Lower leg skin (tissue), 4 donors: ENCODE data around the gene OR2D2. TPM values are rescaled to one million over a fixed set of nuclear protein-coding genes. Genes with fewer than 3 reads are reported as not detected.

Experiments
- DNase-seq, 2 donors: peaks; one replicate each; pipeline ENCODE4 v3.0.0-alpha.2; 2019; ENCODE audit warnings: low spot score in 2 of 2
- H3K4me3 ChIP-seq: fragments of 200-600 bp; sonication (generic); 2 replicates; pipeline ENCODE4 v1.5.1; 2017; ENCODE audit warnings: mild to moderate bottlenecking, low read depth; ENCODE audit not compliant: poor library complexity, severe bottlenecking
- POLR2A ChIP-seq, 2 donors: fragments of 450-650 bp; IDR thresholded peaks; one replicate each; pipeline ENCODE4 v1.6.1; 2016 to 2017; ENCODE audit warnings: antibody characterized with exemption in 2 of 2, mild to moderate bottlenecking in 1 of 2, moderate library complexity in 1 of 2
- WGBS, 2 donors: methylation state at CpG; one replicate each; pipeline ENCODE4 v1.1.5; 2018; 5-methylcytosine and 5-hydroxymethylcytosine counted together
- intact Hi-C: fragments of 100-400 bp; cut with DNase I; formaldehyde crosslinking; loops from one replicate; pipeline ENCODE4 v1.15.0; 2023; ENCODE audit warnings: low total_unique reads
- total RNA-seq, 4 donors: library from RNA; depleted of rRNA; stranded (reverse); fragments of >200 nt; gene quantifications; one replicate each; pipeline ENCODE4 v1.1.0, GENCODE V29; 2016
- TF ChIP-seq, protein P1 (sequence below), 3 donors: fragments of 450-650 bp; IDR thresholded peaks; one replicate each; pipeline ENCODE4 v1.5.1; 2016; ENCODE audit warnings: antibody characterized with exemption in 3 of 3, mild to moderate bottlenecking in 3 of 3, moderate library complexity in 2 of 3

The OR2D2 gene, protein sequence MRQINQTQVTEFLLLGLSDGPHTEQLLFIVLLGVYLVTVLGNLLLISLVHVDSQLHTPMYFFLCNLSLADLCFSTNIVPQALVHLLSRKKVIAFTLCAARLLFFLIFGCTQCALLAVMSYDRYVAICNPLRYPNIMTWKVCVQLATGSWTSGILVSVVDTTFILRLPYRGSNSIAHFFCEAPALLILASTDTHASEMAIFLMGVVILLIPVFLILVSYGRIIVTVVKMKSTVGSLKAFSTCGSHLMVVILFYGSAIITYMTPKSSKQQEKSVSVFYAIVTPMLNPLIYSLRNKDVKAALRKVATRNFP
- not detected for total RNA-seq

DNA sequence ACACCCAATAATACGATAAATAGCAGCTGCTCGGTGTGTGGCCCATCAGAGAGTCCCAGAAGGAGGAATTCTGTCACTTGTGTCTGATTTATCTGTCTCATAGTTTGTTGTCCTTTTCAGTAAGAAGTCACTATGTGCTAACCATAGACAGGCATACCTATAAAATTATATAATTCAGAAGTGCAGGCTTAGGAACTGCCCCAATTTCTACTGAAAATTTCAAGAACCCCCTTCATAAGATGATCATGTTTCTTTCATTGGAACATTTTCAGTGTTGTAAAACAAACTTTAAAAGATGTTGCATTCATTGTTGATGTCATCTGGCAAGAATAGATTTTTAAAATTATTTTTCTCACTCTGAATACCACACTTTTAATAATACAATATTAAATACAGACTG is at the start of gene OR2D2:
TSS of gene OR2D2 (minus strand) at position 101 of the 400 bp plus-strand sequence. CDS start at position 101, 0 bp downstream.
- no peak for DNase-seq
- no peak for TF ChIP-seq POLR2A (IDR thresholded peaks at IDR 0.05)
- TF ChIP-seq, protein P1, sequence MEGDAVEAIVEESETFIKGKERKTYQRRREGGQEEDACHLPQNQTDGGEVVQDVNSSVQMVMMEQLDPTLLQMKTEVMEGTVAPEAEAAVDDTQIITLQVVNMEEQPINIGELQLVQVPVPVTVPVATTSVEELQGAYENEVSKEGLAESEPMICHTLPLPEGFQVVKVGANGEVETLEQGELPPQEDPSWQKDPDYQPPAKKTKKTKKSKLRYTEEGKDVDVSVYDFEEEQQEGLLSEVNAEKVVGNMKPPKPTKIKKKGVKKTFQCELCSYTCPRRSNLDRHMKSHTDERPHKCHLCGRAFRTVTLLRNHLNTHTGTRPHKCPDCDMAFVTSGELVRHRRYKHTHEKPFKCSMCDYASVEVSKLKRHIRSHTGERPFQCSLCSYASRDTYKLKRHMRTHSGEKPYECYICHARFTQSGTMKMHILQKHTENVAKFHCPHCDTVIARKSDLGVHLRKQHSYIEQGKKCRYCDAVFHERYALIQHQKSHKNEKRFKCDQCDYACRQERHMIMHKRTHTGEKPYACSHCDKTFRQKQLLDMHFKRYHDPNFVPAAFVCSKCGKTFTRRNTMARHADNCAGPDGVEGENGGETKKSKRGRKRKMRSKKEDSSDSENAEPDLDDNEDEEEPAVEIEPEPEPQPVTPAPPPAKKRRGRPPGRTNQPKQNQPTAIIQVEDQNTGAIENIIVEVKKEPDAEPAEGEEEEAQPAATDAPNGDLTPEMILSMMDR (IDR thresholded peaks at IDR 0.05) = no peak
- no peak within 1 kb of the TSS for H3K4me3 ChIP-seq
- intact Hi-C loops = no loop called here
- WGBS, 2 donors = 76 to 93% methylated on average over 2 of the region's 2 CpGs

DNA sequence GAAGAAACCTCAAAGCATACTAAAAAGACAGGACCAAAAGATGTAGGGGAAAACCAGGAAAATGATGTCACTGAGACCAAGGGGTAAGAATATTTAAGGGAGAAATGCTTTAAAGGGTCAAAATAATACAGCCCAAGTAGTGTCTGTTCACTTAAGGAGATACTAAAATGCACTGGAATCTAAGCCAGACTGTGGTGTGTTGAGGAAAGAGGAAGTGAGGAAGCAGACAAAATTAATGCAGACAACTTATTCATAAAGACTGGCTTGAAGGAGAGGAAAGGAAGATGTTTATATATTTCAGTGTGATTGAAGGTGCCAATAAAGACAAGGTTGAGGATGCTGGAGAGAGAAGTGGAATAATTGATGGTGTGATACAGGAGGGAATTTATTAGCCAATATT is 49.7 kb upstream of the OR2D2 start:
- H3K4me3 ChIP-seq = no peak overlapping the region
- intact Hi-C loops = no loop called here
- TF ChIP-seq POLR2A (IDR thresholded peaks at IDR 0.05) = no peak
- TF ChIP-seq, protein P1 (IDR thresholded peaks at IDR 0.05) = no peak
- no peak for DNase-seq

DNA sequence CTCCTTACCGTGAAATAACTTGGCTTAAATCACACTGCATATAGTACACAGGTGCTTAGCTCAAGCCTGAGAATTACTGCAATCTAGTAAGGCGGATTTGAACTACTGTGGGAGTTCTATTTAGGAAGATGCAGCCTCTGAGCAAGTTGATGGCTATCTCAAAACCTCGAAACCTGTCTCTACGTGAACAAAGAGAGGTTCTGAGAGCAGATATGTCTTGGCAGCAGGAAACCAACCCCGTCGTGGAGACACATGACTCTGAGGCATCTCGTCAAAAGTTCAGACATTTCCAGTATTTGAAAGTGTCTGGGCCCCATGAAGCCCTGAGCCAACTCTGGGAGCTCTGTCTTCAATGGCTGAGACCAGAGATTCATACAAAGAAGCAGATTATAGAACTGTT is 39.8 kb upstream of the OR2D2 start:
- WGBS, 2 donors = 61 to 75% methylated on average over 7 of the region's 7 CpGs
- TF ChIP-seq, protein P1 (IDR thresholded peaks at IDR 0.05) = no peak
- TF ChIP-seq POLR2A (IDR thresholded peaks at IDR 0.05) = no peak
- intact Hi-C loops = no loop called here
- DNase-seq = no peak
- no peak overlapping the region for H3K4me3 ChIP-seq

DNA sequence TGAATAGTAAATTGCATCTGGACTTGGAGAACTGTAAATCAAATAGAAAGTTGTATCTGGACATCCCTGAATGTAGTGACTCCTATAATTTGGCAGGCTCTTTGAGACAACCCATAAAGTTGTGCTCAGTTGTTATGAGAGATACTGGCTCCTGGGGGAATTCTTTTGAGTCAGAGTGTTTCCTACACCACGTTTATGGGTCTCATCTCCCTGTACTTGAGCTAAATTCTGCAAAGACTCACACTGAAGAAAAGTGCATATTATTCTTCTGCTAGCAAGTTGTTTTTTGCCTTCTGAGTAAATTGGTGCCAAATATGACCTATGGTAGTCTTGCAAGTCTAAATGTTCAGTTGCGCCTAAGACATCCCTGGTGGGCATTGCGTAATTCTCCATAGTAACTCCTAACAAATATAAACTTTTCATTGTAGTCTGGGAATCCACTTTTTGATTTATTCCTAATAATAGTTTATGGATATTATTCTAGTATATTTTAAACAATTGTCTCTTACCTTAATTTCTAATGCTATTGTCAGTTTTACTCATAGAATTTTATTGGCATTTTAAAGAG is 38.9 kb upstream of the OR2D2 start:
- DNase-seq = no peak
- TF ChIP-seq, protein P1 (IDR thresholded peaks at IDR 0.05) = no peak
- TF ChIP-seq POLR2A (IDR thresholded peaks at IDR 0.05) = no peak
- intact Hi-C loops = no loop called here
- 75 to 76% methylated on average over 3 of the region's 3 CpGs for WGBS, 2 donors
- no peak overlapping the region for H3K4me3 ChIP-seq

DNA sequence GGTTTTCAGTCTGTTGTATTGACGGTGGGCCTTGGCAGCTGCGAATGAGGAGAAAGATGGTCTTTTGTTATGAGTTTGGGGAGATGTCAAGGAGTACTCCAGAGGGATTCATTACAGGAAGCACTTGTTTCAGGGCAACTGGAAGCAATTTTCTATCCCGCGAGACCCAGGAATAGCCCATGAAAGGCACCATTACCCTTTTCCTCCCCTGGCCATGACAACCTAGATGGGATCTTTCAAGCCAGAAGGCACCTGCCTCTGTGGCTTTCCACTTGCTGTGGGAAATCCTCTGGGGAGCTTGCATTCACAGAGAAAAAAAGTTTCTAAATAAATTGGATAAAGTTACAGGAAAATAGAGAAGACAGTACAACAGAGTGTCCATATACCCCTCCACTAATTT is 36.6 kb upstream of the OR2D2 start:
- intact Hi-C loops = no loop called here
- 66% methylated on average over 4 of the region's 4 CpGs for WGBS, 2 donors
- no peak for TF ChIP-seq POLR2A (IDR thresholded peaks at IDR 0.05)
- TF ChIP-seq, protein P1 (IDR thresholded peaks at IDR 0.05) = no peak
- DNase-seq = no peak
- H3K4me3 ChIP-seq = no peak overlapping the region
